Type B pancreatic cell (in vitro differentiated cells): ENCODE results near the gene ZNF821. TPM values are rescaled to one million over a fixed set of nuclear protein-coding genes. Genes with fewer than 3 reads are reported as not detected.

ENCODE experiments used
- DNase-seq: peaks from one replicate; pipeline ENCODE4 v3.0.0; 2021; ENCODE audit warnings: mixed read lengths; ENCODE audit not compliant: unreplicated experiment; ENCODE audit errors: extremely low spot score
- H3K27ac Mint-ChIP-seq: 2 replicates; pipeline ENCODE4 v1.8.0; 2021; ENCODE audit warnings: mild to moderate bottlenecking, mixed read lengths
- H3K27me3 Mint-ChIP-seq: 2 replicates; pipeline ENCODE4 v1.8.0; 2021; ENCODE audit warnings: mixed read lengths
- H3K36me3 Mint-ChIP-seq: 2 replicates; pipeline ENCODE4 v1.8.0; 2021; ENCODE audit warnings: mixed read lengths
- H3K4me1 Mint-ChIP-seq: one replicate; pipeline ENCODE4 v1.8.0; 2021; ENCODE audit warnings: mixed read lengths; ENCODE audit not compliant: unreplicated experiment
- H3K4me3 Mint-ChIP-seq: 2 replicates; pipeline ENCODE4 v1.8.0; 2021; ENCODE audit warnings: mild to moderate bottlenecking, mixed read lengths
- H3K9me3 Mint-ChIP-seq: 2 replicates; pipeline ENCODE4 v1.8.0; 2021; ENCODE audit warnings: mixed read lengths
- total RNA-seq: library from RNA; stranded (reverse); gene quantifications from 2 replicates; pipeline ENCODE4 v1.2.1, GENCODE V29; 2021; ENCODE audit warnings: low replicate concordance
- TF ChIP-seq, protein P1 (sequence below): fragments of 200-600 bp; sonication (generic); conservative IDR thresholded peaks from 2 replicates; pipeline ENCODE4 v1.5.0; 2021; ENCODE audit warnings: antibody characterized with exemption, mild to moderate bottlenecking

The ZNF821 gene
- total RNA-seq, 1 donor from 2014 or later = 18.5 TPM

DNA sequence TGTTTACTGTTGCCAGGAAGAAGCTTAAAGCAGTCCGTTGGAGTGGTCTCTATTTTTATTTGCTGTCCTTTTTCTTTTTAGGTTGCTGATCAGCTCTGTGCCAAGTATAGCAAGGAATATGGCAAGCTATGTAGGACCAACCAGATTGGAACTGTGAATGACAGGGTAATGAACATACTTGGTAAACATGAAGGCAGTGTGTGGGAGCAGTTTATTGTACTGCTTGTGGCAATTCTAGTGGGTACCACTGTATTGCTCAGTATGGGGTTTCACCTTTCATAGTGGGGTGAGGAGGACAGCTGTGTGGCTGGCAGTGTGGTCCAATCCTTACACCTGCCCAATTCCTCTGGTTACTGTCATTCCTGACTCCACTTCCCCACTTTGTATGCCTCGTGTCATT, 36.7 kb upstream of the ZNF821 start:
- H3K4me1 Mint-ChIP-seq = peaks cover 5% of the 10 kb centered on the region
- peaks cover 69% of the 10 kb centered on the region for H3K36me3 Mint-ChIP-seq
- H3K4me3 Mint-ChIP-seq = no peak overlapping the region
- H3K9me3 Mint-ChIP-seq = no peaks in the 10 kb centered on the region
- H3K27me3 Mint-ChIP-seq = no peaks in the 10 kb centered on the region
- H3K27ac Mint-ChIP-seq = no peak overlapping the region
- TF ChIP-seq, protein P1, sequence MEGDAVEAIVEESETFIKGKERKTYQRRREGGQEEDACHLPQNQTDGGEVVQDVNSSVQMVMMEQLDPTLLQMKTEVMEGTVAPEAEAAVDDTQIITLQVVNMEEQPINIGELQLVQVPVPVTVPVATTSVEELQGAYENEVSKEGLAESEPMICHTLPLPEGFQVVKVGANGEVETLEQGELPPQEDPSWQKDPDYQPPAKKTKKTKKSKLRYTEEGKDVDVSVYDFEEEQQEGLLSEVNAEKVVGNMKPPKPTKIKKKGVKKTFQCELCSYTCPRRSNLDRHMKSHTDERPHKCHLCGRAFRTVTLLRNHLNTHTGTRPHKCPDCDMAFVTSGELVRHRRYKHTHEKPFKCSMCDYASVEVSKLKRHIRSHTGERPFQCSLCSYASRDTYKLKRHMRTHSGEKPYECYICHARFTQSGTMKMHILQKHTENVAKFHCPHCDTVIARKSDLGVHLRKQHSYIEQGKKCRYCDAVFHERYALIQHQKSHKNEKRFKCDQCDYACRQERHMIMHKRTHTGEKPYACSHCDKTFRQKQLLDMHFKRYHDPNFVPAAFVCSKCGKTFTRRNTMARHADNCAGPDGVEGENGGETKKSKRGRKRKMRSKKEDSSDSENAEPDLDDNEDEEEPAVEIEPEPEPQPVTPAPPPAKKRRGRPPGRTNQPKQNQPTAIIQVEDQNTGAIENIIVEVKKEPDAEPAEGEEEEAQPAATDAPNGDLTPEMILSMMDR = no peak
- DNase-seq = no peak

DNA sequence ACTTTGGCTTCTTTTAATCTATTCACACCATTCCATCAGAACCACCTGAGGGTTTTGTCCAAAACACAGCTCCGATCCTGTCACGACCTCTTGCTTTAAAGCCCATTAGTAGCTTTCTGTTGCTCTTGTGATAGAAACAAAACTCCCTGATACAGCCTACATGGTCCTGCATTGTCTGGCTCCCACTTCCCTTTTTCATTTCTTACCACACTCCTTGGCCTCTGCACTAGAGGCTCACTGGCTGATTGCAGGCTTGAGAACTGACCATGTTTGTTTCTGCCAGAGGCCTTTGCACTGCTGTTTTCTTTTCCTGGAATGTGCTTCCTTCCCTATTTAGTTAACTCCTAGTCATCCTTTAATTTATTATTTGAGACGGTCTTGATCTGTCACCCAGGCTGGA, 35.1 kb upstream of the ZNF821 start:
- no peaks in the 10 kb centered on the region for H3K27me3 Mint-ChIP-seq
- peaks cover 9% of the 10 kb centered on the region for H3K4me1 Mint-ChIP-seq
- peaks cover 72% of the 10 kb centered on the region for H3K36me3 Mint-ChIP-seq
- no peak overlapping the region for H3K4me3 Mint-ChIP-seq
- DNase-seq = no peak
- no peak overlapping the region for H3K27ac Mint-ChIP-seq
- TF ChIP-seq, protein P1 = no peak
- no peaks in the 10 kb centered on the region for H3K9me3 Mint-ChIP-seq

DNA sequence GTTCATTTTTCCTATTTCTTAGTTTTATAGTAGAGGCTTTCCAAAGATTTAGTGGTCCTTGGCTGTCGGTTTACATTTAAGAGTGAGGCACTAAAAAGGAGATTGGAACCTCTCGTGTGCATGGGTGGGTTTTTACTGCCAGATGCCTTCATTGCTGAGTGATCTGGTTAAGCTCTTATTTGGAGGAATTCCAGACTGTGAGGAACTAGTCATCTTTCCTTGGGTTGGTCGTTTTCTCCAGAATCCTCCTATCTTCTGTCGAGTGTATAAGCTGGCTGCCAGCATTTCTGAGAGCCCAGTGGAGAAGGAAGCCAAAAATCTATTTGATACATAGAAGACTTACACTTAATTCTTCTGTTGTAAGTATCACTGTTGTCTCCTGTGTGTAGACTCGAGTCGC, 33.9 kb upstream of the ZNF821 start:
- no peak overlapping the region for H3K27ac Mint-ChIP-seq
- no peaks in the 10 kb centered on the region for H3K9me3 Mint-ChIP-seq
- TF ChIP-seq, protein P1 = no peak
- peaks cover 68% of the 10 kb centered on the region for H3K36me3 Mint-ChIP-seq
- no peak for DNase-seq
- H3K4me3 Mint-ChIP-seq = no peak overlapping the region
- no peaks in the 10 kb centered on the region for H3K27me3 Mint-ChIP-seq
- H3K4me1 Mint-ChIP-seq = peaks cover 9% of the 10 kb centered on the region

DNA sequence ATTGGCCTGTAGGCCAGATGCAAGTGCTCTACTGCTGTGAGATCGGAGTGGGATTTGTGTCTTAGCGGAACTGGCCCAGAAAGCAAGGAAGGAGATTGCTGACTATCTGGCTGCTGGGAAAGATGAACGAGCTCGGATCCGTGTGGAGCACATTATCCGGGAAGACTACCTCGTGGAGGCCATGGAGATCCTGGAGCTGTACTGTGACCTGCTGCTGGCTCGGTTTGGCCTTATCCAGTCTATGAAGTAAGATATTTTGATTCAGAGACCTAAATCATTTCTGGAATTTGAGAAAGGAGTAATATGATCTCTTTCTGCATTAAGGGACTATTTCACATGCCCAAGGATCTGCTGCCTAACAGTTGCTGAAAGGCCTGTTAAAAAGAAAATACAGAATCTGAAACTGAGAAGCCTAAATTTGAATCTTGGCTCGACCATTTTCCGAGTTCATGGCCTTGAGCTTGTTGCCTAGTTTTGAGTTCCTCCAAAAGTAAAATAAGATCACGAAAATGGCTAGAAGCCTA, 32.5 kb upstream of the ZNF821 start:
- Mint-ChIP-seq H3K27me3 (no peaks in the 10 kb centered on the region), H3K27ac (peak overlapping the region; percentile 68), H3K4me1 (peaks cover 9% of the 10 kb centered on the region), H3K9me3 (no peaks in the 10 kb centered on the region), H3K4me3 (no peak overlapping the region), H3K36me3 (peaks cover 64% of the 10 kb centered on the region)
- DNase-seq = no peak
- TF ChIP-seq, protein P1 = no peak

DNA sequence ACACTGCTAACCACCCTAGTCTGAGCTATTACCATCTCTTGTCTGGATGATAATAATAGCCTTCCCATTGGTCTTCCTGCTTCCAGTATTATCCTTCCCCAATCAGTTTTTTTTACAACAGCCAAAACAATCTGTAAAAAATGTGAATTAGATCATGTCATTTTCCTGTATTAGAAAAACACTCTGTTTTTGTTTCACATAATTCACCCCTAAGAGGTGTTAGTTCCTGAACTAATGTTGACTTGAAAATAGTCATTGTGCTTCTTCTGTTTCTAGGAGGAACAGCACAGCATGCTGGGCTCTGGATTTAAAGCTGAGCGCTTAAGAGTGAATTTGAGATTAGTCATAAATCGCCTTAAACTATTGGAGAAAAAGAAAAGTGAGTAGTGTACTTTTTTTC, 31.4 kb upstream of the ZNF821 start:
- Mint-ChIP-seq H3K4me1 (peaks cover 9% of the 10 kb centered on the region), H3K27ac (no peak overlapping the region), H3K27me3 (no peaks in the 10 kb centered on the region), H3K36me3 (peaks cover 53% of the 10 kb centered on the region), H3K4me3 (no peak overlapping the region), H3K9me3 (no peaks in the 10 kb centered on the region)
- TF ChIP-seq, protein P1 = no peak
- no peak for DNase-seq

DNA sequence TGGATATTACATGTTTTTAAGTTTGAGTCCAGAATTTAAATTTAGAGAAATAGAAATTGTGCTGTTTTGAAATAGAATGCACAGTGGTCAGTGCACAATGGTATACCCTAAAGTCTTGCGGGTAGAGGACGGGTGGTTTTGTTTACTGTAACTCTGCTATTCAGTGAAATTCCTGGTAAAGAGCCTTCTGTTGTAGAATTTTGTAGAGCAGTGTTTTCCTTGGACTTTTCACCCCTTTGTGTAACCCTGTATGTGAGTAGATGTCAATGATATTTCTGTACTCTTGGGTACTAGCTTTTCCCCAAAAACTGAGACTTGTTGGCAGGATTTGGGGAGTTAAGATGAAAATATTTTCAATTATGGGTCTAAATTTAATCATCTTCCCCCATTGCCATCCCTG, 30.8 kb upstream of the ZNF821 start:
- DNase-seq = no peak
- Mint-ChIP-seq H3K27me3 (no peaks in the 10 kb centered on the region), H3K9me3 (no peaks in the 10 kb centered on the region), H3K4me3 (no peak overlapping the region), H3K36me3 (peaks cover 51% of the 10 kb centered on the region), H3K27ac (no peak overlapping the region), H3K4me1 (peaks cover 9% of the 10 kb centered on the region)
- TF ChIP-seq, protein P1 = no peak
